GM18519 (cell line): ENCODE results near the gene TNIK.

ENCODE experiments used
- ATAC-seq: cut with Tn5 transposase; IDR thresholded peaks from one replicate; pipeline ENCODE4 v1.9.1; 2021; ENCODE audit warnings: mild to moderate bottlenecking, moderate library complexity; ENCODE audit not compliant: unreplicated experiment, low FRiP score

The TNIK gene

GRCh38 chr3:171346582-171347300, 113.5 kb downstream of the TNIK start:
- ATAC-seq = no peak

- no peak for ATAC-seq
These were observed 114.2 kb downstream of the TNIK start for GRCh38 chr3:171346019-171346418.

DNA sequence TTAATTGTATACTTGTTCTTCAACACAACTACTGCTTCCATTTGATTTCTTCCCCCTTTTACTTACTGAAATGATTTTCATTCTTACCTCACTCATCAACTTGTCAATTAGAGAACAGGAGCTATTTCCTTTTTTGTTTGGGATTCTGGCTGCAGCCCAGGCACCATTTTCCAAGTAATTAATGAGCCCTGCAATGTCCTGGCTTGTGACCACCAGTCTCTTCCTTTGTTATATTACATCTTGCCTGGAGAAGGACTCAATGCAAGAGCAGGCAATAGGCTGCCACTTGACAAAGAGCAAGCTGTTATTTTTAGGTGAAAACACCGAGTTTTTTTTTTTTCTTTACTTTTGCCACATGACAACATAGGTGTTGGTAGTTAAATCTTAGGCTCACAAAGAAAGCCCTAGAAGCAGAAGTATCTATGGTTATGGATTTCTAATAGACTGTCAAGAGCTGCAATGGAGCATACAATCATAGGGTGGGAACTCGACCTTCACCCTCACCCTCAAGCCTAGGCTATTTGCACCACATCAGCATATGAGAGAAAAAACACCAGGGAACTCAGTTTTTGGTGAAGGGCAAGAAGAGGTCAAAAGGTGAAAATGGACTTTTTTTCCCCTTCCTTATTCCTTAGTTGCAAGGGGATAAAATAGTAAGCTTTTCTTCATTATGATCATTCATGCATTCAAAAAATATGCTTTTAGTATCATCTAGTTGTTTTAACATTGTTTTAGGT, 114.9 kb downstream of the TNIK start:
- no peak for ATAC-seq

DNA sequence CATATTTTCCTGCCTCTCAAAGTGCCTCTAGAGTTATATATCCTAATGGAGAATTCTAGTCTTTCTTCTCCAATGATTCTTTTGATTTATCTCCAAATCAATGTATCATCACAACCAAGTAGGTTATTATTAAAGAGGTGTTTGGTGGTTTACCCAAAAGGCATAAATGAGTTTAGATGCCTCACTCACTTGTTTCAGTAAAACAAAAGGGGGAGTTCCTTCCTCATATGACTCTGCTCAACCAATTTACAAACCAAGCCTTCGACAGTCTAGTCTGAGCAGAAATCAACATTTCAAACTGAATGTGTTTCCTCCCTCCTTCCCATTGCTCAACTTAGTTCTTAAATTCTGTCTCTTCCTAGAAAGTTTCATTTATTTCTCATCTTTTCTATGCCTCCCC, 116.5 kb downstream of the TNIK start:
- ATAC-seq = no peak

DNA sequence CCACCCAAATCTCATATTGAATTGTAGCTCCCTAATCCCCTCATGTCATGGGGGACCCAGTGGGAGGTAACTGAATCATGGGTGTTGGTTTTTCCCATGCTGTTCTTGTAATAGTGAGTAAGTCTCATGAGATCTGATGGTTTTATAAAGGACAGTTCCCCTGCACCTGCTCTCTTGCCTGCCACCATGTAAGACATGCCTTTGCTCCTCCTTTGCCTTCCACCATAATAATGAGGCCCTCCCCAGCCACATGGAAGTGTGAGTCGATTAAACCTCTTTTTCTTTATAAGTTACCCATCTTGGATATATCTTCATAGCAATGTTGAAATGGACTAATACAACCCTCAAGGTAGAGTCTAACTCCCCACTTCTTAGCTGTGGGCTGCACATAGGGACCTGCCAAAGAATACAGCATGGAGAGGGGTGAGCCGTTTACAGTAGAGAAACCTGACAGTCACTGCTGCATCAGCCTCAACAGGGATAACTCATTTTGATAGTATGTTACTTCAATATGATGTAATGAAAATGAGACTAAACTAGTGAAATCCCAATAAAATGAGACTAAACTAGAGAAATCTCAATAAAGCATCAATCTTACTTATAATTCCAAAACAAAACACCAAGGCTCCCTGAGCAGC, 117.3 kb downstream of the TNIK start:
- ATAC-seq = no peak

DNA sequence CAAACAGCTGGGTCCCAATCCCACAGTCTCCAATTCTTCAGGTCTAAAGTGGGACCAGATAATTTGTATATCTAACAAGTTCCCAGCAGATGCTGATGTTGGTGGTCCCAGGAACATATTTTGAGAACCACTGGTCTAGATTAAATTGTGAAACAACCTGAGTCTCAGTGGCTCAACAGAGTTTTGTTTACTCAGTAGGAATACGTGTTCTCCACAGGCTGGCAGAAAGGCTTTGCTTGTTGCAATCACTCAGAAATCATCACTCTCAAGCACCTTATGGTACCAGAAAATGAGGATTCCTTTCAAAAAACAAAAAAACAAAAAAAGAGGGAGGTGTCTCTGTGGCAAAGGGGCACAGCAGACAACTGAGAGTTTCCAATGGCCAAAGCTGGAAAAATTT, 118.0 kb downstream of the TNIK start:
- no peak for ATAC-seq

GRCh38 chr3:171340434-171340833, 119.8 kb downstream of the TNIK start:
- no peak for ATAC-seq

GRCh38 chr3:171339598-171339997, 120.6 kb downstream of the TNIK start:
- no peak for ATAC-seq

- ATAC-seq = no peak
These were observed 123.8 kb downstream of the TNIK start for GRCh38 chr3:171336406-171336805.

DNA sequence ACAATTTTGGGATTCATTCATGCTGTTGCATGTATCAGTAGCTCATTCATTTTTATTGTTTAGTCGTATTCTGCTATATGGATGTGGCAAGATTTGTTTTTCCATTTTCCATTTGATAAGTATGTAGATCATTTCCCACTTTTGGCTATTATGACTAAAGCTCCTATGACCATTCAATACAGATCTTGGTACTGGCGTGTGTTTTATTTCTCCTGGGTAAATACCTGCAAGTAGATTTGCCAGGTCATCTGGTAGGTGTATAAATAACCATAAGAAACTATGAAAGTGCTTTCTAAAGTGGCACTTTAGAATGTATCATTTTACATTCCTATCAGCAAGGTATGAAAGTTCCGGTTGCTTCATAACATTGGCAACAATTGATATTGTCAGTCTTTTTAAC, 124.6 kb downstream of the TNIK start:
- no peak for ATAC-seq

GRCh38 chr3:171334465-171334811, 125.8 kb downstream of the TNIK start:
- ATAC-seq = no peak

DNA sequence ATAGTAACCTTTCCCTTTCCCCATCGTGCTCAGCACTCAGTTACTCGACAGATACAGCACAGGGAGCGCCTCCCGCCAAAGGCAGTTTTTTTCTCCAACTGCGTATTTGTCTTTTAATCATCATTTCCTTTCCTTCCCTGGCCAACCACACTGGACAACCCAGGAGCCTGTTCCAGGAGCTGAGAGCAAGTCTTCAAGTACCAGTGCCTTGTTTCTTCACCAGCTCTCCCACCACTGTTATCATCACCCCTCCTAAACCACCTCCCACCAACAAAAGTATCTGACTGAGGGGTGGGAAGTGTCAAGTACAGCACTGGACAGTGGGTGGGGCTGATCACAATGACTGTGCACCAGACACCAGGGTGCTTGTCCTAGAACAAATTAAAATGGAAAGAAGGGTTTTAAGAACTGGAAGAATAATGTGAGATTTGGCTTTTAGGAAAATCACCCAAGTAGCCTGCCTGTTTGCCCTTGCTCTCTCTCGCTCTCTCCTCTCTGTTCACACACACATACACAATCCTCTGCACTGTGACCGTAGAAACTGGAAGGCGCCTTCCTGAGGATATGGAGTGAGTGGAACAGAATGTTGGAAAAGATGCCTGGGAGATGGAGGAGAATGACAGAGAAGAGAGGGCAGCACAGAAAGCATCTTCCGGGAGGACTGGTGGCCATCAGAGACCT, 126.3 kb downstream of the TNIK start:
- ATAC-seq = no peak

GRCh38 chr3:171330938-171331337, 129.3 kb downstream of the TNIK start:
- no peak for ATAC-seq

- ATAC-seq = no peak
These were observed 130.5 kb downstream of the TNIK start for GRCh38 chr3:171329746-171330145.

GRCh38 chr3:171328419-171329082, 131.7 kb downstream of the TNIK start:
- no peak for ATAC-seq

GRCh38 chr3:171327441-171328174, 132.6 kb downstream of the TNIK start:
- no peak for ATAC-seq

DNA sequence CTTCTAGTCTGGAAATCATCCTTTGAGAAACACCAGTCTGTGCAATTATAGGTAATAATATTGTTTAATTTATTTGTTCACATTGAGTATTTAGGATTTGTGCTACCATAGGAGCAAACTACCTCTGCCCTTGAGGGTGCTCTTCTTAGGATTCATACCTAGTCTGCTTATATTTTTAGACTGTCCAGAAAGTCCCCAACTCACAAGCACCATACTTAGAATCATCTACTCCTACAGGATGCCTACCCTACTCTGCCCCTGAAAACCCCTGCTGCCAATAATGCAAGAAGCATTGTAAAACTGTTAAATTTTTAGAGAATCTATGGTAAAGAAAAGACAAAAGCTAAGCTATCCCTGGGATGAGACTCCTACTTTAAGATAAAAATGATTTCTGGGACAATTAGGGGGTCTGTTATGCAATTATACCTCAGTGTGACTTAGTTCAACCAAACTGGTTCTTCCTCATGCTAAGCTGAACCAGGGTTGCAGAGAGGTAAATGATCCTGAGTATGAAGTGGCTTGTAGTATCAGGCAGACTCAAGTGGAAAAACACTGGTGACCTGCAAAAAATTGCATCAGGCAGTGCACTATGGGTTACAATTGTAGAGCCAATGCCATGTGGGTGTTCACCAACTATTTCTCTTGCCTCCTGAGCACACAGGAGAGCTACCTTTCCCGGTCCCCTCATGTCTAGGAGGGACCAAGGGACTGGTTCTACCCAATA, 133.3 kb downstream of the TNIK start:
- ATAC-seq = no peak

GRCh38 chr3:171323938-171324536, 136.2 kb downstream of the TNIK start:
- ATAC-seq = no peak
